ENCODE results near the gene IL19. TPM values are rescaled to one million over a fixed set of nuclear protein-coding genes. Genes with fewer than 3 reads are reported as not detected.

The IL19 gene
- total and polyA plus RNA-seq, 9 of the 15 experiments (the other 6 are each of a cell fraction or from before 2014, with no cell fraction given): not detected

DNA sequence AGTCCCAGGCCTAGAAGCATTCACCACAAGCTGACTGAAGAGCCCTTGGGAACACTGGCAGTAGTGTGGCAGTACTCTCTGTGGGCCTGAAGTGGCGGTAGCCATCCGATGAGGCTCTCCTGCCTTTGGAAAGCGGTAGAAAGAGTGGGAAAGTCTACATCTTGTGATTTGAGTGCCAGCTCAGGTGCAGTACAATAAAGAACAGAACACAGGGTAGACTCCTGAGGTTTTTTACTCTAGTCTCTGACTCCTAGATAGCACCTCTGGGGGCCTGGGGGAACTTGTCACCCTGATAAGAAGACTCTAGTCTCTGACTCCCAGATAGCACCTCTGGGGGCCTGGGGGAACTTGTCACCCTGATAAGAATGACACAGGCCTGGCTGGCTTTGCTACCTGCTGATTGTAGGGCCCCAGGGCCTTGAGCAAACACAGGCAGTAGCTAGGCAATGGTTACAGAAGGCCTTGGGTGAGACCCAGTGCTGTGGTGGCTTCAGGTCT is 76.8 kb downstream of the IL19 start (continued):
- TF ChIP-seq HNRNPUL1 (IDR thresholded peaks at IDR 0.05; ENCODE audit: low read length) (no peak), SP1 (CRISPR knock-in tag; IDR thresholded peaks at IDR 0.05) (0 out of 2 replicates have a peak, but pooled peaks have one; percentile 21), CREM (IDR thresholded peaks at IDR 0.05; ENCODE audit: low read depth) (peak; percentile 59; the same call in 1 of the 2 replicates), ELF1 (tag; IDR thresholded peaks at IDR 0.05) (no peak), ATF7 (IDR thresholded peaks at IDR 0.05) (peak; percentile 77), ZSCAN29 (IDR thresholded peaks at IDR 0.05) (no peak), DDX20 (tag; IDR thresholded peaks at IDR 0.05; ENCODE audit: low read depth) (no peak), ZNF431 (CRISPR knock-in tag; IDR thresholded peaks at IDR 0.05) (no peak), TOE1 (IDR thresholded peaks at IDR 0.05; ENCODE audit: borderline replicate concordance) (peak; percentile 29; the same call in 1 of the 2 replicates), TOE1 (CRISPR knock-in tag; IDR thresholded peaks at IDR 0.05; ENCODE audit: borderline replicate concordance, low read depth) (no peak), ZNF609 (CRISPR knock-in tag; IDR thresholded peaks at IDR 0.05; ENCODE audit: borderline replicate concordance) (no peak), FOXP4 (CRISPR knock-in tag; IDR thresholded peaks at IDR 0.05; ENCODE audit: borderline replicate concordance) (no peak), ETV5 (CRISPR knock-in tag; IDR thresholded peaks at IDR 0.05; ENCODE audit: low read depth) (peak; percentile 80; the same call in 1 of the 2 replicates), ZNF586 (CRISPR knock-in tag; conservative IDR thresholded peaks at IDR 0.05) (no peak), RFX1 (IDR thresholded peaks at IDR 0.05) (peak; percentile 47)
- TF ChIP-seq, protein P1, sequence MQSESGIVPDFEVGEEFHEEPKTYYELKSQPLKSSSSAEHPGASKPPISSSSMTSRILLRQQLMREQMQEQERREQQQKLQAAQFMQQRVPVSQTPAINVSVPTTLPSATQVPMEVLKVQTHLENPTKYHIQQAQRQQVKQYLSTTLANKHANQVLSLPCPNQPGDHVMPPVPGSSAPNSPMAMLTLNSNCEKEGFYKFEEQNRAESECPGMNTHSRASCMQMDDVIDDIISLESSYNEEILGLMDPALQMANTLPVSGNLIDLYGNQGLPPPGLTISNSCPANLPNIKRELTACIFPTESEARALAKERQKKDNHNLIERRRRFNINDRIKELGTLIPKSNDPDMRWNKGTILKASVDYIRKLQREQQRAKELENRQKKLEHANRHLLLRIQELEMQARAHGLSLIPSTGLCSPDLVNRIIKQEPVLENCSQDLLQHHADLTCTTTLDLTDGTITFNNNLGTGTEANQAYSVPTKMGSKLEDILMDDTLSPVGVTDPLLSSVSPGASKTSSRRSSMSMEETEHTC (IDR thresholded peaks at IDR 0.05): 0 out of 2 replicates have a peak, but pooled peaks have one; percentile 37
- TF ChIP-seq, protein P2, sequence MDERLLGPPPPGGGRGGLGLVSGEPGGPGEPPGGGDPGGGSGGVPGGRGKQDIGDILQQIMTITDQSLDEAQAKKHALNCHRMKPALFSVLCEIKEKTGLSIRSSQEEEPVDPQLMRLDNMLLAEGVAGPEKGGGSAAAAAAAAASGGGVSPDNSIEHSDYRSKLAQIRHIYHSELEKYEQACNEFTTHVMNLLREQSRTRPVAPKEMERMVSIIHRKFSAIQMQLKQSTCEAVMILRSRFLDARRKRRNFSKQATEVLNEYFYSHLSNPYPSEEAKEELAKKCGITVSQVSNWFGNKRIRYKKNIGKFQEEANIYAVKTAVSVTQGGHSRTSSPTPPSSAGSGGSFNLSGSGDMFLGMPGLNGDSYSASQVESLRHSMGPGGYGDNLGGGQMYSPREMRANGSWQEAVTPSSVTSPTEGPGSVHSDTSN (CRISPR knock-in tag; IDR thresholded peaks at IDR 0.05; ENCODE audit: low read depth): no peak
- TF ChIP-seq, protein P2 (tag; conservative IDR thresholded peaks at IDR 0.05; ENCODE audit: low read depth): peak; percentile 33; the same call in 1 of the 2 replicates

Measured in K562 (cell line).